H9 (cell line): ENCODE measurements around the gene EHMT2. TPM values are rescaled to one million over a fixed set of nuclear protein-coding genes. Genes with fewer than 3 reads are reported as not detected.

Experiments used
- DNase-seq: peaks from one replicate; pipeline ENCODE4 v3.0.0-alpha.2; 2017
- H2AFZ ChIP-seq: one replicate; pipeline ENCODE4 v1.6.1; 2013; ENCODE audit warnings: mild to moderate bottlenecking, low read length, control low read depth, moderate library complexity
- H2AK5ac ChIP-seq: 2 replicates; pipeline ENCODE4 v1.6.1; 2013; ENCODE audit warnings: low read length, control low read depth, mixed read lengths; ENCODE audit not compliant: insufficient read length
- H2BK120ac ChIP-seq: one replicate; pipeline ENCODE4 v1.6.1; 2013; ENCODE audit warnings: low read depth, mild to moderate bottlenecking, low read length, control low read depth, inconsistent platforms; ENCODE audit not compliant: poor library complexity, severe bottlenecking
- H2BK12ac ChIP-seq: 2 replicates; pipeline ENCODE4 v1.6.1; 2013; ENCODE audit warnings: low read length, control low read depth, mixed read lengths, low read depth; ENCODE audit not compliant: insufficient read length
- H2BK15ac ChIP-seq: 2 replicates; pipeline ENCODE4 v1.6.1; 2013; ENCODE audit warnings: low read depth, low read length, control low read depth
- H2BK20ac ChIP-seq: one replicate; pipeline ENCODE4 v1.6.1; 2013; ENCODE audit warnings: low read depth, mild to moderate bottlenecking, low read length, control low read depth, inconsistent platforms; ENCODE audit not compliant: poor library complexity, severe bottlenecking
- H2BK5ac ChIP-seq: 2 replicates; pipeline ENCODE4 v1.6.1; 2013; ENCODE audit warnings: low read length, control low read depth, mixed read lengths; ENCODE audit not compliant: insufficient read length
- H3K14ac ChIP-seq: 2 replicates; pipeline ENCODE4 v1.6.1; 2013; ENCODE audit warnings: low read length, control low read depth; ENCODE audit not compliant: insufficient read depth
- H3K18ac ChIP-seq: 2 replicates; pipeline ENCODE4 v1.6.1; 2013; ENCODE audit warnings: low read depth, mild to moderate bottlenecking, mixed read lengths, low read length, control low read depth; ENCODE audit not compliant: insufficient read length
- H3K23ac ChIP-seq: 2 replicates; pipeline ENCODE4 v1.6.1; 2013; ENCODE audit warnings: low read length, control low read depth, mixed read lengths, low read depth; ENCODE audit not compliant: insufficient read length
- H3K23me2 ChIP-seq: 2 replicates; pipeline ENCODE4 v1.6.1; 2013; ENCODE audit warnings: low read depth, mild to moderate bottlenecking, mixed read lengths, low read length, control low read depth; ENCODE audit not compliant: insufficient read length, poor library complexity, severe bottlenecking
- H3K27ac ChIP-seq: 2 replicates; pipeline ENCODE4 v1.5.1; 2013; ENCODE audit warnings: low read length, control low read depth, mixed read lengths, low read depth; ENCODE audit not compliant: insufficient read length
- H3K27me3 ChIP-seq: 2 replicates; pipeline ENCODE4 v1.6.1; 2013; ENCODE audit warnings: low read length, control low read depth, inconsistent platforms; ENCODE audit not compliant: insufficient read depth
- H3K4ac ChIP-seq: 2 replicates; pipeline ENCODE4 v1.6.1; 2013; ENCODE audit warnings: low read depth, mild to moderate bottlenecking, control low read depth, inconsistent platforms, low read length, moderate library complexity
- H3K4me1 ChIP-seq: 2 replicates; pipeline ENCODE4 v1.6.1; 2013; ENCODE audit warnings: low read length, control low read depth, inconsistent platforms; ENCODE audit not compliant: insufficient read depth
- H3K4me2 ChIP-seq: 2 replicates; pipeline ENCODE4 v1.6.1; 2013; ENCODE audit warnings: low read length, control low read depth, mixed read lengths; ENCODE audit not compliant: insufficient read length, insufficient read depth
- H3K56ac ChIP-seq: 2 replicates; pipeline ENCODE4 v1.6.1; 2013; ENCODE audit warnings: low read depth, mild to moderate bottlenecking, mixed read lengths, low read length, control low read depth; ENCODE audit not compliant: insufficient read length
- H3K79me1 ChIP-seq: 2 replicates; pipeline ENCODE4 v1.6.1; 2013; ENCODE audit warnings: low read depth, mild to moderate bottlenecking, moderate library complexity, low read length, control low read depth, inconsistent platforms; ENCODE audit not compliant: insufficient read depth, poor library complexity, severe bottlenecking
- H3K79me2 ChIP-seq: 2 replicates; pipeline ENCODE4 v1.6.1; 2013; ENCODE audit warnings: low read length, control low read depth, inconsistent platforms; ENCODE audit not compliant: insufficient read depth
- H3K9ac ChIP-seq: 2 replicates; pipeline ENCODE4 v1.6.1; 2013; ENCODE audit warnings: low read length, control low read depth, mixed read lengths; ENCODE audit not compliant: insufficient read length; ENCODE audit errors: extremely low read depth
- H3K9me3 ChIP-seq: one replicate; pipeline ENCODE4 v1.6.1; 2013; ENCODE audit warnings: low read depth, low read length, inconsistent platforms; ENCODE audit not compliant: control insufficient read depth
- H3T11ph ChIP-seq: one replicate; pipeline ENCODE4 v1.6.1; 2013; ENCODE audit warnings: mild to moderate bottlenecking, low read length, control low read depth, inconsistent platforms
- H4K20me1 ChIP-seq: one replicate; pipeline ENCODE4 v1.6.1; 2013; ENCODE audit not compliant: control insufficient read depth, insufficient read length, insufficient read depth
- H4K5ac ChIP-seq: 2 replicates; pipeline ENCODE4 v1.6.1; 2013; ENCODE audit warnings: low read depth, mild to moderate bottlenecking, mixed read lengths, low read length, control low read depth; ENCODE audit not compliant: insufficient read length
- H4K8ac ChIP-seq: replicated peaks from 2 replicates; pipeline ENCODE4 v1.6.1; 2013; ENCODE audit warnings: low read length, control low read depth, mixed read lengths, low read depth; ENCODE audit not compliant: insufficient read length
- H4K91ac ChIP-seq: 2 replicates; pipeline ENCODE4 v1.6.1; 2013; ENCODE audit warnings: low read depth, mild to moderate bottlenecking, moderate library complexity, mixed read lengths, low read length, control low read depth; ENCODE audit not compliant: insufficient read length
- H3K27ac Mint-ChIP-seq, 3 experiments: 2 replicates in 2 of 3; 3 replicates in 1 of 3; pipeline ENCODE4 v1.8.0; 2020 to 2021; ENCODE audit warnings: mixed read lengths in 3 of 3, mild to moderate bottlenecking in 1 of 3, moderate library complexity in 1 of 3
- H3K27me3 Mint-ChIP-seq: 2 replicates; pipeline ENCODE4 v1.8.0; 2021; ENCODE audit warnings: low read depth, mild to moderate bottlenecking, moderate library complexity, mixed read lengths
- H3K36me3 Mint-ChIP-seq, 3 experiments: 2 replicates in 2 of 3; 3 replicates in 1 of 3; pipeline ENCODE4 v1.8.0; 2020 to 2021; ENCODE audit warnings: low read depth in 3 of 3, mixed read lengths in 3 of 3; ENCODE audit not compliant: insufficient read depth in 1 of 3
- H3K4me1 Mint-ChIP-seq, 2 experiments: 2 replicates each; pipeline ENCODE4 v1.8.0; 2020; ENCODE audit warnings: mixed read lengths in 2 of 2
- H3K4me3 Mint-ChIP-seq, 2 experiments: 2 replicates in 1 of 2; 3 replicates in 1 of 2; pipeline ENCODE4 v1.8.0; 2020 to 2021; ENCODE audit warnings: mild to moderate bottlenecking in 2 of 2, mixed read lengths in 2 of 2, moderate library complexity in 1 of 2
- H3K9me3 Mint-ChIP-seq, 2 experiments: 2 replicates in 1 of 2; 3 replicates in 1 of 2; pipeline ENCODE4 v1.8.0; 2020; ENCODE audit warnings: mild to moderate bottlenecking in 2 of 2, mixed read lengths in 2 of 2, moderate library complexity in 1 of 2
- CTCF ChIP-seq: fragments of 200-600 bp; sonication (generic); conservative IDR thresholded peaks from 3 replicates; pipeline ENCODE4 v1.8.0; 2021; ENCODE audit warnings: antibody characterized with exemption, mild to moderate bottlenecking
- WGBS: extraction: QIAGEN DNeasy Blood & Tissue Kit; methylation state at CpG from one replicate; pipeline ENCODE4 v1.1.7; 2013; ENCODE audit warnings: missing lambda C conversion rate, low lambda C conversion rate, mixed read lengths; ENCODE audit not compliant: insufficient read length; ENCODE audit errors: extremely low coverage; 5-methylcytosine and 5-hydroxymethylcytosine counted together
- total RNA-seq: library from RNA; stranded (reverse); gene quantifications from 2 replicates; pipeline ENCODE4 v1.2.1, GENCODE V29; 2021

The EHMT2 gene
- total RNA-seq, 1 experiment from 2014 or later: 124 TPM

- Histone ChIP-seq H2AK5ac (no peak overlapping the region), H3K23me2 (peaks cover 5% of the 10 kb centered on the region), H3K18ac (no peak overlapping the region), H3K27ac (no peak overlapping the region), H2BK15ac (no peak overlapping the region), H3K79me1 (no peaks in the 10 kb centered on the region), H4K20me1 (no peaks in the 10 kb centered on the region), H2AFZ (no peak overlapping the region), H4K5ac (no peak overlapping the region), H2BK20ac (no peak overlapping the region), H2BK120ac (no peak overlapping the region), H3K23ac (no peak overlapping the region), H2BK12ac (no peak overlapping the region), H3K9ac (no peak overlapping the region), H3T11ph (no peak overlapping the region), H3K4me2 (no peak overlapping the region), H3K79me2 (no peaks in the 10 kb centered on the region; the same call in 1 of the 2 replicates), H4K8ac (no peak overlapping the region), H3K9me3 (no peaks in the 10 kb centered on the region), H3K4ac (no peak overlapping the region), H4K91ac (no peak overlapping the region), H3K14ac (no peak overlapping the region), H3K56ac (no peak overlapping the region), H3K27me3 (no peaks in the 10 kb centered on the region), H3K4me1 (no peaks in the 10 kb centered on the region), H2BK5ac (no peak overlapping the region)
- Mint-ChIP-seq H3K9me3 (no peaks in the 10 kb centered on the region), H3K36me3 (peaks cover 52 to 83% (median 79%) of the 10 kb centered on the region in 3 experiments), H3K27me3 (no peaks in the 10 kb centered on the region), H3K4me3 (no peak overlapping the region), H3K4me1 (peaks cover 5% of the 10 kb centered on the region in 2 experiments; a peak in 3 of 4 replicates), H3K27ac (no peak overlapping the region)
- no peak for TF ChIP-seq CTCF
- no peak for DNase-seq
- no CpG with 5 or more reads among the region's 6 CpGs for WGBS
Measured at GRCh38 chr6:31892821-31893220, 4.7 kb downstream of the EHMT2 start.
